Panc1 (cell line): Measurements from ENCODE around the gene ST7L. TPM values are rescaled to one million over a fixed set of nuclear protein-coding genes. Genes with fewer than 3 reads are reported as not detected.

ENCODE experiments used
- ATAC-seq: fragments of 200-7000 bp; cut with Tn5 transposase; 2 replicates; pipeline ENCODE4 v1.9.1; 2020; ENCODE audit warnings: mild to moderate bottlenecking, moderate library complexity
- BruUV-seq: library from RNA; stranded (reverse); fragments of 400-500 nt; replicated peaks from 2 replicates; lab custom pipeline; 2021; lab: Mats Ljungman, UMichigan
- CTCF ChIA-PET: fragments of 300-600 bp; sonication (Branson Sonifier 250); formaldehyde crosslinking; loops from one replicate; lab custom pipeline; 2022; ENCODE audit warnings: antibody characterized with exemption; lab: Charles Lee
- POLR2A ChIA-PET: fragments of 300-600 bp; sonication (Branson Sonifier 250); formaldehyde crosslinking; loops from one replicate; lab custom pipeline; 2022; ENCODE audit warnings: antibody characterized with exemption; lab: Charles Lee
- DNase-seq: peaks from one replicate; pipeline ENCODE4 v3.0.0-alpha.2; 2010; ENCODE audit warnings: low read depth, low spot score
- H3K27ac ChIP-seq: 2 replicates; pipeline ENCODE4 v1.5.1; 2011; ENCODE audit warnings: mild to moderate bottlenecking, low read length, inconsistent platforms
- H3K27me3 ChIP-seq: fragments of 200-500 bp; sonication (Bioruptor generic); 2 replicates; pipeline ENCODE4 v1.6.0; 2014; ENCODE audit warnings: low read length, inconsistent platforms; ENCODE audit not compliant: control insufficient read depth, insufficient read depth
- H3K36me3 ChIP-seq: fragments of 200-500 bp; sonication (Bioruptor generic); 2 replicates; pipeline ENCODE4 v1.5.1; 2014; ENCODE audit warnings: inconsistent platforms, mild to moderate bottlenecking, low read length, moderate library complexity; ENCODE audit not compliant: control insufficient read depth, insufficient read depth
- H3K4me1 ChIP-seq: 2 replicates; pipeline ENCODE4 v1.5.1; 2011; ENCODE audit warnings: inconsistent platforms, mild to moderate bottlenecking, low read length, moderate library complexity; ENCODE audit not compliant: control insufficient read depth, insufficient read depth
- H3K4me3 ChIP-seq, 2 experiments: 2 replicates each; pipeline ENCODE4 v1.5.1; 2011 to 2012; ENCODE audit warnings: low read depth in 2 of 2, low read length in 2 of 2, mild to moderate bottlenecking in 2 of 2, inconsistent platforms in 1 of 2, moderate library complexity in 1 of 2
- H3K9me3 ChIP-seq: fragments of 200-500 bp; sonication (Bioruptor generic); 2 replicates; pipeline ENCODE4 v1.5.1; 2014; ENCODE audit warnings: low read depth, mild to moderate bottlenecking, inconsistent platforms, low read length, moderate library complexity; ENCODE audit not compliant: control insufficient read depth, insufficient read depth
- CTCF ChIP-seq: fragments of 450-650 bp; IDR thresholded peaks from 2 replicates; pipeline ENCODE4 v1.5.1; 2017; ENCODE audit warnings: mild to moderate bottlenecking
- POLR2AphosphoS5 ChIP-seq: IDR thresholded peaks from 2 replicates; pipeline ENCODE4 v1.6.1; 2012; ENCODE audit warnings: mild to moderate bottlenecking, low read depth, low read length, moderate library complexity
- REST ChIP-seq, 2 experiments: IDR thresholded peaks; 2 replicates each; pipeline ENCODE4 v1.6.1; 2011 to 2012; ENCODE audit warnings: low read depth in 2 of 2, control low read depth in 1 of 2, low read length in 1 of 2, mild to moderate bottlenecking in 1 of 2, moderate library complexity in 1 of 2; ENCODE audit not compliant: insufficient read depth in 1 of 2
- SIN3A ChIP-seq: IDR thresholded peaks from 2 replicates; pipeline ENCODE4 v1.6.1; 2012; ENCODE audit warnings: low read depth, mild to moderate bottlenecking, low read length, moderate library complexity, borderline replicate concordance; ENCODE audit not compliant: insufficient read depth
- TCF7L2 ChIP-seq: IDR thresholded peaks from 2 replicates; pipeline ENCODE4 v1.6.1; 2011; ENCODE audit warnings: mild to moderate bottlenecking, low read depth, low read length, inconsistent platforms
- in situ Hi-C: cut with HindIII; loops from 2 replicates; pipeline ENCODE4 v1.10.0; 2016; ENCODE audit warnings: low sequenced_read_pairs, low pct_unique_long_range_greater_than_20kb
- intact Hi-C: fragments of 100-400 bp; cut with micrococcal nuclease; formaldehyde crosslinking; loops from one replicate; pipeline ENCODE4 v1.10.0; 2022; ENCODE audit not compliant: unreplicated experiment
- total RNA-seq: library from RNA; stranded (reverse); gene quantifications from one replicate; pipeline ENCODE4 v1.2.1, GENCODE V29; 2021; ENCODE audit not compliant: unreplicated experiment

The ST7L gene
- total RNA-seq, 1 experiment from 2014 or later: 13.4 TPM

GRCh38 chr1:112527266-112528010, 91.5 kb downstream of the ST7L start:
- no peaks in the 10 kb centered on the region for H3K36me3 ChIP-seq
- intact Hi-C loops: no loop called here
- no peaks in the 10 kb centered on the region for H3K4me1 ChIP-seq
- ChIA-PET POLR2A (no interaction called here), CTCF (no interaction called here)
- H3K9me3 ChIP-seq: no peaks in the 10 kb centered on the region
- no peak overlapping the region for H3K4me3 ChIP-seq
- in situ Hi-C loops: no loop called here
- DNase-seq (no peak), ATAC-seq (no peak)
- no peaks in the 10 kb centered on the region for H3K27me3 ChIP-seq
- BruUV-seq: no TSS peak
- TF ChIP-seq TCF7L2: no peak
- TF ChIP-seq REST (IDR thresholded peaks at IDR 0.05; ENCODE audit: insufficient read depth in 1 of 2, low read depth in 2 of 2, low read length in 1 of 2): no peak
- TF ChIP-seq SIN3A: no peak
- TF ChIP-seq POLR2AphosphoS5: no peak
- TF ChIP-seq CTCF: no peak
- H3K27ac ChIP-seq: no peak overlapping the region

GRCh38 chr1:112524986-112525385, 94.0 kb downstream of the ST7L start:
- in situ Hi-C loops: no loop called here

More at GRCh38 chr1:112524986-112525385, 94.0 kb downstream of the ST7L start:
- ChIA-PET CTCF (no interaction called here), POLR2A (no interaction called here)
- Histone ChIP-seq H3K27ac (no peak overlapping the region), H3K36me3 (no peaks in the 10 kb centered on the region), H3K9me3 (no peaks in the 10 kb centered on the region), H3K4me1 (no peaks in the 10 kb centered on the region), H3K4me3 (no peak overlapping the region), H3K27me3 (no peaks in the 10 kb centered on the region)
- no peak for DNase-seq
- BruUV-seq: no TSS peak
- intact Hi-C loops: no loop called here
- TF ChIP-seq SIN3A: no peak
- no peak for TF ChIP-seq TCF7L2
- no peak for TF ChIP-seq CTCF
- no peak for TF ChIP-seq POLR2AphosphoS5
- ATAC-seq: no peak
